Bone marrow (tissue), 2 donors: Measurements from ENCODE around the gene CCDC88B.
A peak's percentile ranks its signal among the peaks of the same experiment; 100 is the strongest.

ENCODE experiments used
- DNase-seq, 2 donors: peaks; one replicate each; lab custom pipeline; 2025; lab: John Stamatoyannopoulos, UW

The CCDC88B gene

GRCh38 chr11:64339754-64340408 lies at the start of gene CCDC88B:
CCDC88B (plus strand) TSS chr11:64340204; CDS start chr11:64340267, 63 bp downstream.
- DNase-seq = peak; percentile 38 to 71

- no peak for DNase-seq
Measured at GRCh38 chr11:64290352-64291261, 49.4 kb upstream of the CCDC88B start.

GRCh38 chr11:64291262-64291751 lies 48.7 kb upstream of the CCDC88B start, which contains the start of gene KCNK4:
KCNK4 (plus strand) TSS chr11:64291302; CDS start chr11:64293019, 1,717 bp downstream.
- no peak for DNase-seq

- no peak for DNase-seq
Measured at GRCh38 chr11:64291752-64292459, 48.1 kb upstream of the CCDC88B start.

- no peak for DNase-seq
Measured at GRCh38 chr11:64292460-64293254, 47.3 kb upstream of the CCDC88B start.

GRCh38 chr11:64294774-64295173 lies 45.2 kb upstream of the CCDC88B start:
- DNase-seq = no peak

GRCh38 chr11:64295760-64296159 lies 44.2 kb upstream of the CCDC88B start:
- DNase-seq = no peak

- no peak for DNase-seq
Measured at GRCh38 chr11:64296236-64296635, 43.8 kb upstream of the CCDC88B start.

- no peak for DNase-seq
Measured at GRCh38 chr11:64296830-64297698, 42.9 kb upstream of the CCDC88B start.

GRCh38 chr11:64297699-64298358 lies 42.2 kb upstream of the CCDC88B start:
- DNase-seq = no peak

- no peak for DNase-seq
Measured at GRCh38 chr11:64298966-64299846, 40.8 kb upstream of the CCDC88B start.

- no peak for DNase-seq
Measured at GRCh38 chr11:64299847-64300648, 40.0 kb upstream of the CCDC88B start, which contains the start of gene CATSPERZ. CATSPERZ (plus strand) TSS chr11:64300358; CDS start chr11:64300411, 53 bp downstream.

- no peak for DNase-seq
Measured at GRCh38 chr11:64303109-64304031, 36.6 kb upstream of the CCDC88B start.

GRCh38 chr11:64304032-64304315 lies 36.0 kb upstream of the CCDC88B start:
- DNase-seq = no peak

- peak; percentile 86 for DNase-seq
Measured at GRCh38 chr11:64304316-64305072, 35.5 kb upstream of the CCDC88B start.

- DNase-seq = peak; percentile 96 to 97
Measured at GRCh38 chr11:64305075-64305690, 34.8 kb upstream of the CCDC88B start, which contains the start of gene ESRRA. ESRRA (plus strand) TSS chr11:64305524; CDS start chr11:64307180, 1,656 bp downstream.
